ENCODE results near the gene DCLK1.

Gene DCLK1

GRCh38 chr13:35865341-35866240 is 265.6 kb downstream of the DCLK1 start:
- no peak overlapping the region for H3K9ac ChIP-seq
- H2AFZ ChIP-seq (ENCODE audit: low read depth) = no peak overlapping the region
- no peaks in the 10 kb centered on the region for H3K36me3 ChIP-seq (ENCODE audit: insufficient read depth)
- no peak overlapping the region for H3K4me2 ChIP-seq
- H4K20me1 ChIP-seq (ENCODE audit: insufficient read depth) = no peaks in the 10 kb centered on the region
- no peaks in the 10 kb centered on the region for H3K79me2 ChIP-seq (ENCODE audit: insufficient read depth, low read depth)
- H3K4me1 ChIP-seq (ENCODE audit: low read depth, poor library complexity, severe bottlenecking) = no peaks in the 10 kb centered on the region
- TF ChIP-seq CTCF (conservative IDR thresholded peaks at IDR 0.05; ENCODE audit: low read depth, low read length) = no peak
- no peak overlapping the region for H3K4me3 ChIP-seq (IDR thresholded peaks at IDR 0.05; ENCODE audit: insufficient read depth, low read depth, low read length)
- no peaks in the 10 kb centered on the region for H3K27me3 ChIP-seq (ENCODE audit: insufficient read depth, low read depth)
- H3K27ac ChIP-seq = no peak overlapping the region

- Histone ChIP-seq H3K9ac (no peak overlapping the region), H3K27ac (no peak overlapping the region), H3K27me3 (ENCODE audit: insufficient read depth, low read depth) (no peaks in the 10 kb centered on the region), H3K79me2 (ENCODE audit: insufficient read depth, low read depth) (no peaks in the 10 kb centered on the region), H3K36me3 (ENCODE audit: insufficient read depth) (no peaks in the 10 kb centered on the region), H4K20me1 (ENCODE audit: insufficient read depth) (no peaks in the 10 kb centered on the region), H3K4me2 (no peak overlapping the region), H3K4me3 (IDR thresholded peaks at IDR 0.05; ENCODE audit: insufficient read depth, low read depth, low read length) (no peak overlapping the region), H3K4me1 (ENCODE audit: low read depth, poor library complexity, severe bottlenecking) (no peaks in the 10 kb centered on the region), H2AFZ (ENCODE audit: low read depth) (no peak overlapping the region)
- TF ChIP-seq CTCF (conservative IDR thresholded peaks at IDR 0.05; ENCODE audit: low read depth, low read length) = no peak
Measured at GRCh38 chr13:35860661-35861060, 270.5 kb downstream of the DCLK1 start.

- H3K4me1 ChIP-seq (ENCODE audit: low read depth, poor library complexity, severe bottlenecking) = no peaks in the 10 kb centered on the region
- no peak overlapping the region for H2AFZ ChIP-seq (ENCODE audit: low read depth)
- H3K4me2 ChIP-seq = no peak overlapping the region
- H3K4me3 ChIP-seq (IDR thresholded peaks at IDR 0.05; ENCODE audit: insufficient read depth, low read depth, low read length) = no peak overlapping the region
- no peaks in the 10 kb centered on the region for H3K79me2 ChIP-seq (ENCODE audit: insufficient read depth, low read depth)
- TF ChIP-seq CTCF (conservative IDR thresholded peaks at IDR 0.05; ENCODE audit: low read depth, low read length) = no peak
- H3K36me3 ChIP-seq (ENCODE audit: insufficient read depth) = no peaks in the 10 kb centered on the region
- H3K27me3 ChIP-seq (ENCODE audit: insufficient read depth, low read depth) = no peaks in the 10 kb centered on the region
- H4K20me1 ChIP-seq (ENCODE audit: insufficient read depth) = no peaks in the 10 kb centered on the region
- no peak overlapping the region for H3K9ac ChIP-seq
- no peak overlapping the region for H3K27ac ChIP-seq
Measured at GRCh38 chr13:35859981-35860380, 271.2 kb downstream of the DCLK1 start.

- Histone ChIP-seq H3K9ac (no peak overlapping the region), H3K27ac (no peak overlapping the region), H3K27me3 (ENCODE audit: insufficient read depth, low read depth) (no peaks in the 10 kb centered on the region), H3K36me3 (ENCODE audit: insufficient read depth) (no peaks in the 10 kb centered on the region), H3K4me2 (no peak overlapping the region), H3K4me1 (ENCODE audit: low read depth, poor library complexity, severe bottlenecking) (no peaks in the 10 kb centered on the region), H3K4me3 (IDR thresholded peaks at IDR 0.05; ENCODE audit: insufficient read depth, low read depth, low read length) (no peak overlapping the region), H4K20me1 (ENCODE audit: insufficient read depth) (no peaks in the 10 kb centered on the region), H3K79me2 (ENCODE audit: insufficient read depth, low read depth) (no peaks in the 10 kb centered on the region), H2AFZ (ENCODE audit: low read depth) (no peak overlapping the region)
- TF ChIP-seq CTCF (conservative IDR thresholded peaks at IDR 0.05; ENCODE audit: low read depth, low read length) = no peak
Measured at GRCh38 chr13:35858665-35859064, 272.5 kb downstream of the DCLK1 start.
